ENCODE results near the gene NAALADL1. TPM values are rescaled to one million over a fixed set of nuclear protein-coding genes. Genes with fewer than 3 reads are reported as not detected.

Gene NAALADL1
- total RNA-seq, 1 donor from 2014 or later: not detected

GRCh38 chr11:65103476-65103875 lies 45.1 kb upstream of the NAALADL1 start:
- DNase-seq (ENCODE audit: extremely low spot score, unreplicated experiment): no peak
- no peak overlapping the region for H3K4me3 Mint-ChIP-seq (ENCODE audit: unreplicated experiment)
- H3K27ac Mint-ChIP-seq (ENCODE audit: unreplicated experiment): no peak overlapping the region
- no peaks in the 10 kb centered on the region for H3K27me3 Mint-ChIP-seq (ENCODE audit: unreplicated experiment)
- no peak for TF ChIP-seq CTCF (IDR thresholded peaks at IDR 0.05)
- peaks cover 11% of the 10 kb centered on the region for H3K4me1 Mint-ChIP-seq (ENCODE audit: unreplicated experiment)
- no peaks in the 10 kb centered on the region for H3K9me3 Mint-ChIP-seq (ENCODE audit: unreplicated experiment)
- peaks cover 4% of the 10 kb centered on the region for H3K36me3 Mint-ChIP-seq (ENCODE audit: unreplicated experiment)

GRCh38 chr11:65102142-65103095 lies 44.1 kb upstream of the NAALADL1 start:
- Mint-ChIP-seq H3K4me1 (ENCODE audit: unreplicated experiment) (peaks cover 13% of the 10 kb centered on the region), H3K36me3 (ENCODE audit: unreplicated experiment) (peaks cover 5% of the 10 kb centered on the region), H3K27ac (ENCODE audit: unreplicated experiment) (peak overlapping the region; percentile 18), H3K27me3 (ENCODE audit: unreplicated experiment) (no peaks in the 10 kb centered on the region), H3K4me3 (ENCODE audit: unreplicated experiment) (no peak overlapping the region), H3K9me3 (ENCODE audit: unreplicated experiment) (no peaks in the 10 kb centered on the region)
- DNase-seq (ENCODE audit: extremely low spot score, unreplicated experiment): no peak
- TF ChIP-seq CTCF (IDR thresholded peaks at IDR 0.05): no peak

- Mint-ChIP-seq H3K4me1 (ENCODE audit: unreplicated experiment) (peaks cover 21% of the 10 kb centered on the region), H3K27me3 (ENCODE audit: unreplicated experiment) (no peaks in the 10 kb centered on the region), H3K9me3 (ENCODE audit: unreplicated experiment) (no peaks in the 10 kb centered on the region), H3K36me3 (ENCODE audit: unreplicated experiment) (peaks cover 5% of the 10 kb centered on the region), H3K27ac (ENCODE audit: unreplicated experiment) (no peak overlapping the region), H3K4me3 (ENCODE audit: unreplicated experiment) (no peak overlapping the region)
- no peak for DNase-seq (ENCODE audit: extremely low spot score, unreplicated experiment)
- no peak for TF ChIP-seq CTCF (IDR thresholded peaks at IDR 0.05)
Observed at GRCh38 chr11:65100674-65101350, 42.5 kb upstream of the NAALADL1 start.

GRCh38 chr11:65096926-65097325 lies 38.6 kb upstream of the NAALADL1 start:
- peaks cover 1% of the 10 kb centered on the region for H3K36me3 Mint-ChIP-seq (ENCODE audit: unreplicated experiment)
- H3K4me1 Mint-ChIP-seq (ENCODE audit: unreplicated experiment): peaks cover 19% of the 10 kb centered on the region
- DNase-seq (ENCODE audit: extremely low spot score, unreplicated experiment): no peak
- TF ChIP-seq CTCF (IDR thresholded peaks at IDR 0.05): no peak
- H3K4me3 Mint-ChIP-seq (ENCODE audit: unreplicated experiment): peak overlapping the region; percentile 87
- no peaks in the 10 kb centered on the region for H3K9me3 Mint-ChIP-seq (ENCODE audit: unreplicated experiment)
- H3K27me3 Mint-ChIP-seq (ENCODE audit: unreplicated experiment): no peaks in the 10 kb centered on the region
- no peak overlapping the region for H3K27ac Mint-ChIP-seq (ENCODE audit: unreplicated experiment)

Data from osteocyte (in vitro differentiated cells).